GM23338 (cell line): ENCODE measurements around the gene FLNA. TPM values are rescaled to one million over a fixed set of nuclear protein-coding genes. Genes with fewer than 3 reads are reported as not detected.

Experiments used
- ATAC-seq: fragments of 200-7000 bp; cut with Tn5 transposase; 3 replicates; pipeline ENCODE4 v1.9.1; 2020
- DNase-seq: peaks from one replicate; pipeline ENCODE4 v3.0.0-alpha.2; 2015; ENCODE audit warnings: low spot score
- H2AFZ ChIP-seq: fragments of 200-600 bp; sonication (generic); 2 replicates; pipeline ENCODE4 v1.8.0; 2016; ENCODE audit warnings: antibody characterized with exemption, mild to moderate bottlenecking, moderate library complexity
- H3F3A ChIP-seq: fragments of 200-600 bp; sonication (generic); replicated peaks from 2 replicates; pipeline ENCODE4 v1.8.0; 2017; ENCODE audit warnings: antibody characterized with exemption, mixed run types, low read depth
- H3K27ac ChIP-seq: fragments of 200-600 bp; sonication (generic); 2 replicates; pipeline ENCODE4 v1.6.1; 2016; ENCODE audit warnings: low read depth
- H3K27me3 ChIP-seq: fragments of 200-600 bp; sonication (generic); 2 replicates; pipeline ENCODE4 v1.8.0; 2016; ENCODE audit warnings: mild to moderate bottlenecking, mixed run types, moderate library complexity; ENCODE audit not compliant: insufficient read depth
- H3K36me3 ChIP-seq: fragments of 200-600 bp; sonication (generic); 2 replicates; pipeline ENCODE4 v1.8.0; 2016; ENCODE audit warnings: mild to moderate bottlenecking; ENCODE audit not compliant: insufficient read depth
- H3K4me1 ChIP-seq: fragments of 200-600 bp; sonication (generic); 2 replicates; pipeline ENCODE4 v1.8.0; 2016; ENCODE audit warnings: mild to moderate bottlenecking, moderate library complexity; ENCODE audit not compliant: insufficient read depth
- H3K4me2 ChIP-seq: fragments of 200-600 bp; sonication (generic); 2 replicates; pipeline ENCODE4 v1.7.1; 2017; ENCODE audit warnings: mixed run types
- H3K4me3 ChIP-seq: fragments of 200-600 bp; sonication (generic); 2 replicates; pipeline ENCODE4 v1.6.1; 2016; ENCODE audit warnings: mixed run types
- H3K79me2 ChIP-seq: fragments of 200-600 bp; sonication (generic); replicated peaks from 2 replicates; pipeline ENCODE4 v1.8.0; 2017; ENCODE audit warnings: mild to moderate bottlenecking; ENCODE audit not compliant: insufficient read depth
- H3K9me2 ChIP-seq: fragments of 200-600 bp; sonication (generic); 2 replicates; pipeline ENCODE4 v1.8.0; 2017; ENCODE audit not compliant: insufficient read depth
- H4K20me1 ChIP-seq: fragments of 200-600 bp; sonication (generic); replicated peaks from 2 replicates; pipeline ENCODE4 v1.8.0; 2017; ENCODE audit warnings: mild to moderate bottlenecking; ENCODE audit not compliant: insufficient read depth
- H3K27ac Mint-ChIP-seq: 2 replicates; pipeline ENCODE4 v1.8.0; 2020; ENCODE audit warnings: inconsistent platforms, mild to moderate bottlenecking, moderate library complexity, mixed read lengths
- H3K27me3 Mint-ChIP-seq: 3 replicates; pipeline ENCODE4 v1.8.0; 2022; ENCODE audit warnings: low read depth, mild to moderate bottlenecking, moderate library complexity, mixed read lengths, inconsistent platforms; ENCODE audit not compliant: insufficient read depth, poor library complexity
- H3K36me3 Mint-ChIP-seq: 3 replicates; pipeline ENCODE4 v1.8.0; 2021; ENCODE audit warnings: low read depth, mild to moderate bottlenecking, inconsistent platforms, moderate library complexity, mixed read lengths
- H3K4me1 Mint-ChIP-seq: 3 replicates; pipeline ENCODE4 v1.8.0; 2020; ENCODE audit warnings: mild to moderate bottlenecking, inconsistent platforms, mixed read lengths
- H3K4me3 Mint-ChIP-seq: 3 replicates; pipeline ENCODE4 v1.8.0; 2021; ENCODE audit warnings: moderate library complexity, mild to moderate bottlenecking, inconsistent platforms, mixed read lengths
- H3K9me3 Mint-ChIP-seq: 3 replicates; pipeline ENCODE4 v1.8.0; 2020; ENCODE audit warnings: moderate library complexity, mild to moderate bottlenecking, inconsistent platforms, mixed read lengths
- CTCF ChIP-seq, 2 experiments: fragments of 200-600 bp in 1 of 2; sonication (generic) in 1 of 2; conservative IDR thresholded peaks; 2 replicates each; pipeline versions ENCODE4 v1.5.1 to v1.6.1; 2016 to 2017; ENCODE audit warnings: antibody characterized with exemption in 2 of 2, low read depth in 2 of 2, mild to moderate bottlenecking in 2 of 2, moderate library complexity in 1 of 2
- ETS1 ChIP-seq: IDR thresholded peaks from 2 replicates; pipeline ENCODE4 v1.6.1; 2016; ENCODE audit warnings: antibody characterized with exemption
- EZH2 ChIP-seq: fragments of 200-600 bp; sonication (generic); IDR thresholded peaks from one replicate; pipeline ENCODE4 v1.8.0; 2017; ENCODE audit warnings: antibody characterized with exemption, mild to moderate bottlenecking, low read depth; ENCODE audit not compliant: unreplicated experiment
- JUNB ChIP-seq: IDR thresholded peaks from one replicate; pipeline ENCODE4 v1.6.1; 2016; ENCODE audit warnings: antibody characterized with exemption; ENCODE audit not compliant: unreplicated experiment
- NANOG ChIP-seq: IDR thresholded peaks from 2 replicates; pipeline ENCODE4 v1.6.1; 2016; ENCODE audit warnings: antibody characterized with exemption, borderline replicate concordance
- STAT1 ChIP-seq: IDR thresholded peaks from one replicate; pipeline ENCODE4 v1.6.1; 2016; ENCODE audit warnings: antibody characterized with exemption; ENCODE audit not compliant: unreplicated experiment
- ZNF114 ChIP-seq: fragments of 250-450 bp; sonication (Bioruptor Pico); IDR thresholded peaks from 2 replicates; pipeline ENCODE4 v1.5.0; 2020; ENCODE audit warnings: mild to moderate bottlenecking, moderate library complexity
- ZNF331 ChIP-seq: fragments of 250-450 bp; sonication (Bioruptor Pico); IDR thresholded peaks from 2 replicates; pipeline ENCODE4 v1.5.0; 2020; ENCODE audit warnings: low read depth, mild to moderate bottlenecking, moderate library complexity
- ZNF462 ChIP-seq: fragments of 250-450 bp; sonication (Bioruptor Pico); IDR thresholded peaks from 2 replicates; pipeline ENCODE4 v1.5.0; 2020; ENCODE audit warnings: mild to moderate bottlenecking, moderate library complexity
- polyA plus RNA-seq: library from polyadenylated mRNA; unstranded; fragments of >200 nt; fragmentation: Nextera tagmentation; extraction: Ambion mirVana; gene quantifications from 2 replicates; pipeline ENCODE4 v1.2.1, GENCODE V29; 2016
- total RNA-seq: library from RNA; depleted of rRNA; stranded (reverse); fragments of >200 nt; shearing (Covaris generic); gene quantifications from 2 replicates; pipeline ENCODE4 v1.2.3, GENCODE V29; 2014

Gene FLNA
- total and polyA plus RNA-seq, 2 experiments from 2014 or later, result 579 to 1,445 TPM

GRCh38 chrX:154317391-154317995 is 56.9 kb downstream of the FLNA start:
- H3K4me1 ChIP-seq, result no peaks in the 10 kb centered on the region
- H3K4me3 Mint-ChIP-seq, result no peak overlapping the region
- H2AFZ ChIP-seq, result no peak overlapping the region; the same call in 1 of the 2 replicates
- no peaks in the 10 kb centered on the region for H3K27me3 ChIP-seq
- ATAC-seq (peak; percentile 93), DNase-seq (peak; percentile 72)
- no peak overlapping the region for H3K4me3 ChIP-seq
- H3K9me2 ChIP-seq, result no peaks in the 10 kb centered on the region
- no peaks in the 10 kb centered on the region for H3K36me3 ChIP-seq
- peaks cover 3% of the 10 kb centered on the region; the same call in 1 of the 3 replicates for H3K4me1 Mint-ChIP-seq
- H3K36me3 Mint-ChIP-seq, result no peaks in the 10 kb centered on the region
- no peak overlapping the region for H3K27ac Mint-ChIP-seq
- no peak overlapping the region for H3K4me2 ChIP-seq
- no peaks in the 10 kb centered on the region for H3K9me3 Mint-ChIP-seq
- peaks cover 3% of the 10 kb centered on the region for H3K27me3 Mint-ChIP-seq
- H3K27ac ChIP-seq, result no peak overlapping the region
- TF ChIP-seq CTCF (conservative IDR thresholded peaks at IDR 0.05; ENCODE audit: low read depth in 2 of 2), result peak; percentile 44 to 47; a peak in 3 of 4 replicates
- no peak for TF ChIP-seq ETS1
- H3F3A ChIP-seq, result no peaks in the 10 kb centered on the region
- H3K79me2 ChIP-seq, result no peaks in the 10 kb centered on the region
- H4K20me1 ChIP-seq, result no peaks in the 10 kb centered on the region

- H2AFZ ChIP-seq, result no peak overlapping the region
- no peak overlapping the region for H3K4me3 ChIP-seq
- no peaks in the 10 kb centered on the region for H4K20me1 ChIP-seq
- no peaks in the 10 kb centered on the region for H3K27me3 Mint-ChIP-seq
- no peaks in the 10 kb centered on the region for H3K9me2 ChIP-seq
- DNase-seq, result no peak
- H3K27me3 ChIP-seq, result no peaks in the 10 kb centered on the region
- no peaks in the 10 kb centered on the region for H3K4me1 ChIP-seq
- H3K79me2 ChIP-seq, result no peaks in the 10 kb centered on the region
- H3K36me3 Mint-ChIP-seq, result no peaks in the 10 kb centered on the region
- peaks cover 3% of the 10 kb centered on the region; the same call in 1 of the 3 replicates for H3K4me1 Mint-ChIP-seq
- no peak overlapping the region for H3K4me3 Mint-ChIP-seq
- H3K27ac ChIP-seq, result no peak overlapping the region
- no peaks in the 10 kb centered on the region; the same call in 2 of the 3 replicates for H3K9me3 Mint-ChIP-seq
- no peak for ATAC-seq
- no peak overlapping the region for H3K4me2 ChIP-seq
- H3K27ac Mint-ChIP-seq, result no peak overlapping the region
- H3K36me3 ChIP-seq, result no peaks in the 10 kb centered on the region
- no peaks in the 10 kb centered on the region for H3F3A ChIP-seq
- TF ChIP-seq ZNF331 (CRISPR knock-in tag), result no peak
- no peak for TF ChIP-seq ETS1
- TF ChIP-seq NANOG, result no peak
- no peak for TF ChIP-seq ZNF114 (CRISPR knock-in tag)
- no peak for TF ChIP-seq ZNF462
- no peak for TF ChIP-seq JUNB
- no peak for TF ChIP-seq STAT1
- no peak for TF ChIP-seq EZH2
Measured at GRCh38 chrX:154315416-154315815, 59.0 kb downstream of the FLNA start.
